Measurements from ENCODE around the gene AFAP1. TPM values are rescaled to one million over a fixed set of nuclear protein-coding genes. Genes with fewer than 3 reads are reported as not detected.

The AFAP1 gene
- total RNA-seq, 4 donors from 2014 or later: 25.1 to 56.9 (median 26.4) TPM

DNA sequence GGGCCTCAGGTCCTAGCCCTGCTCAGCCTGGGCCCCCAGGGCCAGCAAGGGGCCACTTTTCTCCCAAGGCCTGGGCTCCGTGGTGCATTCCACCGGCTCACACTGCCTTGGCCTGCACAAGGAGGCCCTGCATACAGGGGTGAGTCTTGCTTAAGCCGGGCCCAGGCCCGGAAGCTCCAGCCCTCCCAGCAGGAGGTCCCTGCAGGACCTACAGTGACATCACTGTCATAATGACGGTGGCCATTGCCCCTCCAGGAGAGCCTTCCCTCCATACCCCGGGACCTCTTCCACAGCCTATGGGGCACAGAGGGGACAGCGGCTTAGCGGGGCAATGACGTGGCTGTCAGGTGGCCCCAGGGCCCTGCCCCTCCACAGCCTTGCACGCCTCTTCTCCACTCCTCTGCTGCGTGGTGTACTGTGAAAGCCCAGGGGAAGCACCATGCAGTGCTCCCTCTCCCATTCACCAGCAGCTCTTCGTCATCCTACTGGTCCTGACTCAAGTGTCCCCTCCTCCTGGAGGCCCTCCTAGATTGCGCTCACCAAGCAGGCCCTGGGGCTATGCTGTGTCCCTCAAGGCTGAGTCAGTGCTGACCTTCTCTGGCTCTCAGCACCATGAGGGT is 32.3 kb upstream of the AFAP1 start:
- Histone ChIP-seq H3K4me3 (peak overlapping the region in 2 of 4 donors; percentile 16 to 32), H3K4me1 (peaks cover 39 to 66% (median 57%) of the 10 kb centered on the region in 4 donors), H3K36me3 (no peaks in the 10 kb centered on the region), H3K27me3 (no peaks in the 10 kb centered on the region), H3K27ac (peak overlapping the region; percentile 79 to 90 (median 84)), H3K9me3 (no peaks in the 10 kb centered on the region)
- WGBS, 2 donors (ENCODE audit: low coverage in 1 of 2): 57% methylated on average over 9 of the region's 13 CpGs; no CpG with 5 or more reads in 1 of the 2 donors
- in situ Hi-C loops (cut with MboI; ENCODE audit: low pct_ligation_motif_present in 1 of 4, low pct_unique_long_range_greater_than_20kb in 1 of 4, low sequenced_read_pairs in 3 of 4): no loop called here
- intact Hi-C loops (cut with DNase I; ENCODE audit: low total_unique reads): no loop called here
- TF ChIP-seq EP300 (IDR thresholded peaks at IDR 0.05; ENCODE audit: low read depth) (no peak), POLR2AphosphoS5 (IDR thresholded peaks at IDR 0.05) (no peak), POLR2A (IDR thresholded peaks at IDR 0.05) (no peak)
- TF ChIP-seq, protein P1, sequence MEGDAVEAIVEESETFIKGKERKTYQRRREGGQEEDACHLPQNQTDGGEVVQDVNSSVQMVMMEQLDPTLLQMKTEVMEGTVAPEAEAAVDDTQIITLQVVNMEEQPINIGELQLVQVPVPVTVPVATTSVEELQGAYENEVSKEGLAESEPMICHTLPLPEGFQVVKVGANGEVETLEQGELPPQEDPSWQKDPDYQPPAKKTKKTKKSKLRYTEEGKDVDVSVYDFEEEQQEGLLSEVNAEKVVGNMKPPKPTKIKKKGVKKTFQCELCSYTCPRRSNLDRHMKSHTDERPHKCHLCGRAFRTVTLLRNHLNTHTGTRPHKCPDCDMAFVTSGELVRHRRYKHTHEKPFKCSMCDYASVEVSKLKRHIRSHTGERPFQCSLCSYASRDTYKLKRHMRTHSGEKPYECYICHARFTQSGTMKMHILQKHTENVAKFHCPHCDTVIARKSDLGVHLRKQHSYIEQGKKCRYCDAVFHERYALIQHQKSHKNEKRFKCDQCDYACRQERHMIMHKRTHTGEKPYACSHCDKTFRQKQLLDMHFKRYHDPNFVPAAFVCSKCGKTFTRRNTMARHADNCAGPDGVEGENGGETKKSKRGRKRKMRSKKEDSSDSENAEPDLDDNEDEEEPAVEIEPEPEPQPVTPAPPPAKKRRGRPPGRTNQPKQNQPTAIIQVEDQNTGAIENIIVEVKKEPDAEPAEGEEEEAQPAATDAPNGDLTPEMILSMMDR (IDR thresholded peaks at IDR 0.05): no peak
- DNase-seq: no peak

DNA sequence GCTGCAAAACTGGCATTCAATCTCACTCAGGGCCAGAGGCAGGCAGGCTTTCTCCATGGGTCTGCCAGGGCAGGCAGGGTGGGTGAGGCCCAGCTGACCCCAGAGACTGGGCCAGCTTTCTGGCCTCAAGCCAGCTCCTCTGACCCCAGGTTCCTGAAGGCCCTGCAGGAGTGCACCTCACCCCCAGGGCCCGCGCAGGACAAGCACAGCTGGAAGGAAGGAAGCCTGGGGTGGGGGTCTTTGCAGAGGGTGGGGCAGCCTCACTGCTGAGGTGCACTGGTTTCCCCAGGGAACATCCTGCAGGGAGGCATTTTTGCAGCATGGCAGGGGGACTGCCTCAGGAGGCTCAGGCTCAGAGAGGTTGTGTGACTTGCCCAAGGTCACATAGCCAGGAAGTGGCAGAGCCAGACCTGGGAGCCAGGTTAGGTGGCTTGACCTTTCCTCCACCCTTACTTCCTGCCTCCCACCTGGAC is 31.5 kb upstream of the AFAP1 start:
- Histone ChIP-seq H3K27me3 (no peaks in the 10 kb centered on the region), H3K4me1 (peaks cover 39 to 66% (median 56%) of the 10 kb centered on the region in 4 donors), H3K4me3 (peak overlapping the region in 2 of 4 donors; percentile 16 to 32), H3K27ac (peak overlapping the region; percentile 79 to 90 (median 84)), H3K9me3 (no peaks in the 10 kb centered on the region), H3K36me3 (no peaks in the 10 kb centered on the region)
- in situ Hi-C loops (cut with MboI; ENCODE audit: low pct_ligation_motif_present in 1 of 4, low pct_unique_long_range_greater_than_20kb in 1 of 4, low sequenced_read_pairs in 3 of 4) (no loop called here), intact Hi-C loops (cut with DNase I; ENCODE audit: low total_unique reads) (no loop called here)
- DNase-seq: no peak
- WGBS, 2 donors (ENCODE audit: low coverage in 1 of 2): 70% methylated on average over 2 of the region's 2 CpGs; no CpG with 5 or more reads in 1 of the 2 donors
- no peak for TF ChIP-seq EP300 (IDR thresholded peaks at IDR 0.05; ENCODE audit: low read depth)
- TF ChIP-seq, protein P1 (IDR thresholded peaks at IDR 0.05): no peak
- TF ChIP-seq POLR2A (IDR thresholded peaks at IDR 0.05): no peak
- no peak for TF ChIP-seq POLR2AphosphoS5 (IDR thresholded peaks at IDR 0.05)

GRCh38 chr4:7970361-7970946 is 30.8 kb upstream of the AFAP1 start:
- TF ChIP-seq POLR2AphosphoS5 (IDR thresholded peaks at IDR 0.05): no peak
- peak; percentile 7 for TF ChIP-seq POLR2A (IDR thresholded peaks at IDR 0.05)
- TF ChIP-seq, protein P1 (IDR thresholded peaks at IDR 0.05): peak in 2 of 5 experiments; percentile 26 to 47
- intact Hi-C loops (cut with DNase I; ENCODE audit: low total_unique reads) (no loop called here), in situ Hi-C loops (cut with MboI; ENCODE audit: low pct_ligation_motif_present in 1 of 4, low pct_unique_long_range_greater_than_20kb in 1 of 4, low sequenced_read_pairs in 3 of 4) (no loop called here)
- Histone ChIP-seq H3K27ac (peak overlapping the region; percentile 79 to 90 (median 84)), H3K36me3 (no peaks in the 10 kb centered on the region), H3K4me1 (peaks cover 39 to 66% (median 56%) of the 10 kb centered on the region in 4 donors), H3K9me3 (no peaks in the 10 kb centered on the region), H3K27me3 (no peaks in the 10 kb centered on the region), H3K4me3 (peak overlapping the region in 2 of 4 donors; percentile 16 to 32)
- 34 to 48% methylated on average over 6 to 12 of the region's 13 CpGs for WGBS, 2 donors (ENCODE audit: low coverage in 1 of 2)
- DNase-seq: peak; percentile 40

- Histone ChIP-seq H3K36me3 (no peaks in the 10 kb centered on the region), H3K27me3 (no peaks in the 10 kb centered on the region), H3K9me3 (no peaks in the 10 kb centered on the region), H3K4me1 (peaks cover 39 to 66% (median 52%) of the 10 kb centered on the region in 4 donors), H3K4me3 (no peak overlapping the region), H3K27ac (peak overlapping the region; percentile 79 to 90 (median 84))
- intact Hi-C loops (cut with DNase I; ENCODE audit: low total_unique reads) (loop anchor here (10.0 kb wide), 1 partner anchor 74 kb away; no protein-coding TSS in a partner anchor), in situ Hi-C loops (cut with MboI; ENCODE audit: low pct_ligation_motif_present in 1 of 4, low pct_unique_long_range_greater_than_20kb in 1 of 4, low sequenced_read_pairs in 3 of 4) (no loop called here)
- DNase-seq: no peak
- TF ChIP-seq EP300 (IDR thresholded peaks at IDR 0.05; ENCODE audit: low read depth): no peak
- no peak for TF ChIP-seq POLR2A (IDR thresholded peaks at IDR 0.05)
- TF ChIP-seq POLR2AphosphoS5 (IDR thresholded peaks at IDR 0.05): no peak
- TF ChIP-seq, protein P1 (IDR thresholded peaks at IDR 0.05): no peak
- 69 to 77% methylated on average over 4 to 16 of the region's 16 CpGs for WGBS, 2 donors (ENCODE audit: low coverage in 1 of 2)
Measured at GRCh38 chr4:7968262-7968896, 28.7 kb upstream of the AFAP1 start.

Data from transverse colon (tissue), 4 donors.